ENCODE measurements around the gene ABCG5. TPM values are rescaled to one million over a fixed set of nuclear protein-coding genes. Genes with fewer than 3 reads are reported as not detected.

ABCG5 gene
- total RNA-seq: not detected in 2 replicates

DNA sequence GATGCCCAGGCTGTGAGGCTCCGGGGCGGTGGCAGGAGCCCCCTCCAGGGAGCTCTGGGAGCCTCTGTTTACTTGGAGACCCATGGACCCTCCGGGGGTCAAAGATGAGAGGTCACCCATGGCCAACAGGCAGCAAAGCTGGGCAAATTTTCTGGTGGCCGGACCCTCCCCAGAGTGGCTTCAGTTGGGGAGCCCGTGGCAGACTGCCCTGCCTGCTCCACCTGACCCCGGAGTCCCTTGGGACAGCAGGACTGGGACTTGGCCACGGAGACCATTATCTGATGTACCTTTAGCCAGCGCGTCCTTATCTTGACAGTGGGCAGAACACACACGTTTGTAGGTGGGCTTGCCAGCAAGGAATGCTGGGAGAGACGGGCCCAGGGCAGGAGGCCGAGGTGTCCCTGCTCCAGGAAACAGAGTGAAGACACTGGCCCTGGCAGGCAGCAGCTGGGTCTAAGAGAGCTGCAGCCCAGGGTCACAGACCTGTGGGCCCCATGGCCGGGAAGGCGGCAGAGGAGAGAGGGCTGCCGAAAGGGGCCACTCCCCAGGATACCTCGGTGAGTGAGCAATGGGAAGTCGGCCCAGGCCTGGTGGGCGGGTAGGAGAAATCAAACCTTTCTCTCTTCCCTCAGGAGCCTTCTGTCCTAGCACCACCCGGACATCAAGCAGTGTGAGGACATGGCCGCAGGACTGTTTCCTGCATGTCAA, at the start of gene ABCG5, which contains the start of gene ABCG8:
Gene ABCG5 (minus strand): TSS at position 280 of the 708 bp plus-strand sequence. CDS start 160 bp downstream, at position 120.
Gene ABCG8 (plus strand): TSS at position 412 of the 708 bp plus-strand sequence. CDS start 83 bp downstream, at position 495.
- TF ChIP-seq, protein P1, sequence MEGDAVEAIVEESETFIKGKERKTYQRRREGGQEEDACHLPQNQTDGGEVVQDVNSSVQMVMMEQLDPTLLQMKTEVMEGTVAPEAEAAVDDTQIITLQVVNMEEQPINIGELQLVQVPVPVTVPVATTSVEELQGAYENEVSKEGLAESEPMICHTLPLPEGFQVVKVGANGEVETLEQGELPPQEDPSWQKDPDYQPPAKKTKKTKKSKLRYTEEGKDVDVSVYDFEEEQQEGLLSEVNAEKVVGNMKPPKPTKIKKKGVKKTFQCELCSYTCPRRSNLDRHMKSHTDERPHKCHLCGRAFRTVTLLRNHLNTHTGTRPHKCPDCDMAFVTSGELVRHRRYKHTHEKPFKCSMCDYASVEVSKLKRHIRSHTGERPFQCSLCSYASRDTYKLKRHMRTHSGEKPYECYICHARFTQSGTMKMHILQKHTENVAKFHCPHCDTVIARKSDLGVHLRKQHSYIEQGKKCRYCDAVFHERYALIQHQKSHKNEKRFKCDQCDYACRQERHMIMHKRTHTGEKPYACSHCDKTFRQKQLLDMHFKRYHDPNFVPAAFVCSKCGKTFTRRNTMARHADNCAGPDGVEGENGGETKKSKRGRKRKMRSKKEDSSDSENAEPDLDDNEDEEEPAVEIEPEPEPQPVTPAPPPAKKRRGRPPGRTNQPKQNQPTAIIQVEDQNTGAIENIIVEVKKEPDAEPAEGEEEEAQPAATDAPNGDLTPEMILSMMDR (conservative IDR thresholded peaks at IDR 0.05; ENCODE audit: low read depth, low read length): no peak
- H3K4me3 ChIP-seq (ENCODE audit: low read depth, low read length): no peak within 1 kb of the TSS
- no peak for DNase-seq (ENCODE audit: low read depth)

DNA sequence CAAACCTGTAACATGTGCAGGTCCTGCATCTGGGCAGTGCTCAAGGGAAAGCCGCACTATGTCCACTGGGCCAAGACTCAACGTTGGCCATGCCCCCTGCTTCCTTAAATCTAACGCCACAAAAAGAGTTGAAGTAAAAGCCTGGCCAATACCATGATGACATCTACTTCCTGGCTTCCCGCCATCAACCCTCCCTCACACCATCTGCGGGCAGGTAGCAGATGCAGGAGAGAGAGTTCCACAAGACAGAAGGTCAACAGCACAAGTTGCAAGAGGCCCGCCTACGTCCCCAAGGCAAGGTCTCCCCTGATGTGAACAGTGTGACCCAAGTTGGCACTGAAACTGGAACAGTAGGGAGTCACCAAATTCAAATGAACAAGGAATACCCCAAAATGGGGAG, 48.5 kb upstream of the ABCG5 start:
- TF ChIP-seq, protein P1 (conservative IDR thresholded peaks at IDR 0.05; ENCODE audit: low read depth, low read length): no peak
- DNase-seq (ENCODE audit: low read depth): no peak
- no peak overlapping the region for H3K4me3 ChIP-seq (ENCODE audit: low read depth, low read length)

DNA sequence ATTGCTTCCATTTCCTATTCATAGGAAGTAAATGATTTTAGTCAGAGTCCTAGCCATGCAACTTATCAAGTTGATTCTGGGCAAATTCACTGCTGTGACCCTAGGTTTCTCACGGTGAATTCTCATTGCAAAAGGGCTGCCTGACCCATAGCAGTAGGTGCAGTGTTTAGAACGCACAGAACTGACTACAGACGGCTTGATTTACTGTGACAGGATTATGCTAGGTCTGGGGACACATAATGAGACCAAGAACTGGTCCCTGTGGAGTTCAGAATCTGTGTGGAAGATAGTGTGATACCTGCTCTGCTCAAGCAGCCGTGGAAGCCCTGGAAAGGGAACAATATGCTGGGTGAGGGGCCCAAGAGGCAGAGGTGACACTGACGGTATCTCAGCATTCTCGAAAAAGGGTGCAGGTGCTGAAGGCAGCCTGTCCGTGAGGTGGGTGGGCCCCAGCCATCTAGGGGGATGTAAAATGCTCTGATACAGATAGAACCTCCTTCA, 46.5 kb upstream of the ABCG5 start:
- TF ChIP-seq, protein P1 (conservative IDR thresholded peaks at IDR 0.05; ENCODE audit: low read depth, low read length): no peak

DNA sequence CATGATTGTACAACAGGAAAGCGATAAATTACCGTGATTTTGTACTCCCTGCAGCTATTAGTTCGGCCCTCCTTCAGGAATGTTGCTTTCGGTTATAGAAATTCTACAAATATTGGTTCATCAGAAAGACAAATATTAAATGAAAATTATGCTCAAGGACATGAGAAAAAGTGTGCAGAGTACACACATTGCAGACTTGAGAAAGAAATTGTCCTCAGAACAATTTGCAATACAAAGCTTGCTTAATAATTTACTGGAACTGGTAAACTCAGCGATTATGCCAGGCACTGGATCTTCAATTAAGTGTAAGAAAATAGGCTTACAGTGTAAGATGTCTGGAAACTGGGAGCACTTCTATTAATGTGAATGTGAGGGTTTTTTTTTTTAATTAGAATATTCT, 46.0 kb upstream of the ABCG5 start:
- H3K4me3 ChIP-seq (ENCODE audit: low read depth, low read length): no peak overlapping the region
- DNase-seq (ENCODE audit: low read depth): no peak
- TF ChIP-seq, protein P1 (conservative IDR thresholded peaks at IDR 0.05; ENCODE audit: low read depth, low read length): no peak

More for the DNA sequence above, 46.5 kb upstream of the ABCG5 start:
- no peak overlapping the region for H3K4me3 ChIP-seq (ENCODE audit: low read depth, low read length)
- DNase-seq (ENCODE audit: low read depth): no peak

- no peak overlapping the region for H3K4me3 ChIP-seq (ENCODE audit: low read depth, low read length)
- TF ChIP-seq, protein P1 (conservative IDR thresholded peaks at IDR 0.05; ENCODE audit: low read depth, low read length): no peak
- DNase-seq (ENCODE audit: low read depth): no peak
These were observed 43.7 kb upstream of the ABCG5 start for GRCh38 chr2:43882312-43882711.

- no peak for DNase-seq (ENCODE audit: low read depth)
- TF ChIP-seq, protein P1 (conservative IDR thresholded peaks at IDR 0.05; ENCODE audit: low read depth, low read length): no peak
- H3K4me3 ChIP-seq (ENCODE audit: low read depth, low read length): no peak overlapping the region
These were observed 42.3 kb upstream of the ABCG5 start for GRCh38 chr2:43880952-43881351.

DNA sequence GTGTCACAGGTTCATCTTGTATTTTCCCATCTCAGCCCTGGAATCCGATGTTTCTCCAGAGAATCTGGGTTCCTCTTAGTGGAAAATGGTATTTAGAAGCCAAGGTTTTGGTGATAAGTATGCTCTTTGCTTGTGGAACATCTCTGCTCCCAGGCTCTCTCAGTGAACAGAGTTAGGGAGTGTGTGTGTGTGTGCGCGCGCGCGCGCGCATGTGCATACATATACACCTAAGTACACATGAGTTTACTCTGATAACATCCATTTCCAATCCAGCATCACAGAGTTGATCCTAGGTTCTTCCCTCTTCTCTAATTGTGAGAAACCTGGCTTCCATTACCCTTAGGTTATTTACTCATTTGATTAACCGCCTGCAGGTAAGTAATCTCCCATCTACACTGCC, 41.8 kb upstream of the ABCG5 start:
- DNase-seq (ENCODE audit: low read depth): no peak
- no peak overlapping the region for H3K4me3 ChIP-seq (ENCODE audit: low read depth, low read length)
- TF ChIP-seq, protein P1 (conservative IDR thresholded peaks at IDR 0.05; ENCODE audit: low read depth, low read length): no peak

Data from epithelial cell of proximal tubule (primary cell).